WTC11 (cell line): ENCODE results near the gene ZFYVE19.

Experiments
- AFF4 ChIP-seq: sonication (generic); formaldehyde crosslinking; IDR thresholded peaks from 2 replicates; pipeline ENCODE4 v1.8.1; 2023; ENCODE audit warnings: mild to moderate bottlenecking, missing genetic modification reagents, borderline replicate concordance
- ATF3 ChIP-seq: sonication (generic); formaldehyde crosslinking; conservative IDR thresholded peaks from 2 replicates; pipeline ENCODE4 v1.8.1; 2022; ENCODE audit warnings: mild to moderate bottlenecking, missing genetic modification reagents
- CTCF ChIP-seq: fragments of 200-600 bp; IDR thresholded peaks from 2 replicates; pipeline ENCODE4 v1.8.0; 2022; ENCODE audit warnings: antibody characterized with exemption
- TCF7 ChIP-seq: sonication (generic); formaldehyde crosslinking; IDR thresholded peaks from 2 replicates; pipeline ENCODE4 v1.8.0; 2022; ENCODE audit warnings: mild to moderate bottlenecking, low read depth, missing genetic modification reagents, moderate library complexity
- ZNF317 ChIP-seq: sonication (generic); formaldehyde crosslinking; IDR thresholded peaks from 2 replicates; pipeline ENCODE4 v1.8.1; 2023; ENCODE audit warnings: low read depth, mild to moderate bottlenecking, moderate library complexity, missing genetic modification reagents, borderline replicate concordance

- TF ChIP-seq TCF7 (CRISPR knock-in tag), result no peak
- TF ChIP-seq ATF3 (CRISPR knock-in tag), result no peak
- TF ChIP-seq CTCF, result no peak
- no peak for TF ChIP-seq ZNF317
- TF ChIP-seq AFF4 (CRISPR knock-in tag), result no peak
Measured at GRCh38 chr15:40785164-40785563, 21.7 kb upstream of the ZFYVE19 start.
